PC-9 (cell line): ENCODE results near the gene AMPD2. TPM values are rescaled to one million over a fixed set of nuclear protein-coding genes. Genes with fewer than 3 reads are reported as not detected.

Experiments
- BruUV-seq: library from RNA; stranded (reverse); fragments of 400-500 nt; replicated peaks from 2 replicates; lab custom pipeline; 2021; lab: Mats Ljungman, UMichigan
- CTCF ChIA-PET: fragments of 300-600 bp; sonication (Branson Sonifier 250); formaldehyde crosslinking; loops from one replicate; lab custom pipeline; 2022; ENCODE audit warnings: antibody characterized with exemption; lab: Charles Lee
- POLR2A ChIA-PET: fragments of 300-600 bp; sonication (Branson Sonifier 250); formaldehyde crosslinking; loops from one replicate; lab custom pipeline; 2022; ENCODE audit warnings: antibody characterized with exemption; ENCODE audit not compliant: unreplicated experiment; lab: Charles Lee
- DNase-seq, 2 experiments: peaks; one replicate each; pipeline versions ENCODE4 v3.0.0 to v3.0.0-alpha.2; 2015 to 2022; ENCODE audit warnings: mixed read lengths in 1 of 2
- H2AFZ ChIP-seq: fragments of 200-600 bp; sonication (generic); 2 replicates; pipeline ENCODE4 v1.8.1; 2017; ENCODE audit warnings: antibody characterized with exemption
- H3F3A ChIP-seq: fragments of 200-600 bp; sonication (generic); 2 replicates; pipeline ENCODE4 v1.8.1; 2017; ENCODE audit warnings: antibody characterized with exemption, mild to moderate bottlenecking, low read depth; ENCODE audit not compliant: insufficient read depth
- H3K27ac ChIP-seq: fragments of 200-600 bp; sonication (generic); 2 replicates; pipeline ENCODE4 v1.6.1; 2016; ENCODE audit warnings: mixed run types
- H3K27me3 ChIP-seq: fragments of 200-600 bp; sonication (generic); 2 replicates; pipeline ENCODE4 v1.6.1; 2016; ENCODE audit warnings: low read depth, mixed run types; ENCODE audit not compliant: insufficient read depth
- H3K36me3 ChIP-seq: fragments of 200-600 bp; sonication (generic); 2 replicates; pipeline ENCODE4 v1.6.1; 2016; ENCODE audit warnings: low read depth, mixed run types
- H3K4me1 ChIP-seq: fragments of 200-600 bp; sonication (generic); replicated peaks from 2 replicates; pipeline ENCODE4 v1.6.1; 2016; ENCODE audit warnings: mixed run types; ENCODE audit not compliant: insufficient read depth
- H3K4me2 ChIP-seq: fragments of 200-600 bp; sonication (generic); 2 replicates; pipeline ENCODE4 v1.6.1; 2017; ENCODE audit warnings: mixed run types
- H3K4me3 ChIP-seq: fragments of 200-600 bp; sonication (generic); 2 replicates; pipeline ENCODE4 v1.6.1; 2016; ENCODE audit warnings: mixed run types
- H3K79me2 ChIP-seq: fragments of 200-600 bp; sonication (generic); 2 replicates; pipeline ENCODE4 v1.6.1; 2017; ENCODE audit warnings: low read depth, mixed run types
- H3K9me2 ChIP-seq: fragments of 200-600 bp; sonication (generic); 2 replicates; pipeline ENCODE4 v1.8.1; 2017; ENCODE audit warnings: mild to moderate bottlenecking; ENCODE audit not compliant: insufficient read depth
- H3K9me3 ChIP-seq: fragments of 200-600 bp; sonication (generic); 2 replicates; pipeline ENCODE4 v1.8.1; 2016; ENCODE audit warnings: low read depth; ENCODE audit not compliant: insufficient read depth
- H4K20me1 ChIP-seq: fragments of 200-600 bp; sonication (generic); 2 replicates; pipeline ENCODE4 v1.8.1; 2017; ENCODE audit not compliant: insufficient read depth
- CTCF ChIP-seq: fragments of 200-600 bp; sonication (generic); conservative IDR thresholded peaks from 2 replicates; pipeline ENCODE4 v1.6.1; 2017; ENCODE audit warnings: mixed run types, antibody characterized with exemption, mild to moderate bottlenecking, moderate library complexity
- EZH2 ChIP-seq: fragments of 200-600 bp; sonication (generic); IDR thresholded peaks from 2 replicates; pipeline ENCODE4 v1.8.0; 2017; ENCODE audit warnings: antibody characterized with exemption, low read depth
- intact Hi-C: fragments of 100-400 bp; cut with micrococcal nuclease; formaldehyde crosslinking; loops from one replicate; pipeline ENCODE4 v1.10.0; 2022; ENCODE audit not compliant: unreplicated experiment
- total RNA-seq: library from RNA; stranded (reverse); gene quantifications from 2 replicates; pipeline ENCODE4 v1.2.3, GENCODE V29; 2021

AMPD2 gene
- total RNA-seq, 1 experiment from 2014 or later, result 66.7 TPM

- POLR2A ChIA-PET, result no interaction called here
These were observed 22.2 kb downstream of the AMPD2 start for GRCh38 chr1:109641861-109642260.

GRCh38 chr1:109642626-109643025 lies 23.0 kb downstream of the AMPD2 start:
- no peak overlapping the region for H2AFZ ChIP-seq
- no peak overlapping the region for H3K27ac ChIP-seq
- intact Hi-C loops, result loop anchor here (2.0 to 5.0 kb wide), 4 partner anchors 96 to 370 kb away; partner anchors contain the start of gene AHCYL1
- BruUV-seq, result no TSS peak
- H3K9me3 ChIP-seq, result no peaks in the 10 kb centered on the region
- no peak for TF ChIP-seq EZH2
- no peak for TF ChIP-seq CTCF
- DNase-seq, result no peak
- peaks cover 10% of the 10 kb centered on the region for H3K4me1 ChIP-seq
- H3K9me2 ChIP-seq, result no peaks in the 10 kb centered on the region
- peak overlapping the region; percentile 76; the same call in 1 of the 2 replicates for H3K4me2 ChIP-seq
- no peaks in the 10 kb centered on the region for H3K79me2 ChIP-seq
- H3K27me3 ChIP-seq, result no peaks in the 10 kb centered on the region
- ChIA-PET CTCF (interaction anchor here (0.7 to 1.0 kb wide), 2 partner anchors 99 to 132 kb away, joined by 3 to 6 read pairs; no protein-coding TSS in a partner anchor), POLR2A (interaction anchor here (0.5 kb wide), 1 partner anchor 140 kb away, joined by 3 read pairs; no protein-coding TSS in a partner anchor)
- H4K20me1 ChIP-seq, result no peaks in the 10 kb centered on the region
- H3F3A ChIP-seq, result no peaks in the 10 kb centered on the region
- H3K36me3 ChIP-seq, result no peaks in the 10 kb centered on the region
- no peak overlapping the region for H3K4me3 ChIP-seq

More at GRCh38 chr1:109641861-109642260, 22.2 kb downstream of the AMPD2 start:
- DNase-seq, result no peak
- Histone ChIP-seq H3K27me3 (no peaks in the 10 kb centered on the region), H3K4me3 (no peak overlapping the region), H3K9me2 (no peaks in the 10 kb centered on the region), H2AFZ (no peak overlapping the region), H3K27ac (no peak overlapping the region), H3K9me3 (no peaks in the 10 kb centered on the region), H3K4me1 (peaks cover 12% of the 10 kb centered on the region), H3F3A (no peaks in the 10 kb centered on the region), H4K20me1 (no peaks in the 10 kb centered on the region), H3K36me3 (no peaks in the 10 kb centered on the region), H3K79me2 (no peaks in the 10 kb centered on the region), H3K4me2 (no peak overlapping the region)
- no TSS peak for BruUV-seq
- CTCF ChIA-PET, result interaction anchor here (0.9 to 3.9 kb wide), 3 partner anchors 28 to 132 kb away, joined by 3 to 48 read pairs (median 22); no protein-coding TSS in a partner anchor
- TF ChIP-seq CTCF (no peak), EZH2 (no peak)
- intact Hi-C loops, result loop anchor here (2.0 to 5.0 kb wide), 4 partner anchors 95 to 370 kb away; partner anchors contain the start of gene AHCYL1

DNA sequence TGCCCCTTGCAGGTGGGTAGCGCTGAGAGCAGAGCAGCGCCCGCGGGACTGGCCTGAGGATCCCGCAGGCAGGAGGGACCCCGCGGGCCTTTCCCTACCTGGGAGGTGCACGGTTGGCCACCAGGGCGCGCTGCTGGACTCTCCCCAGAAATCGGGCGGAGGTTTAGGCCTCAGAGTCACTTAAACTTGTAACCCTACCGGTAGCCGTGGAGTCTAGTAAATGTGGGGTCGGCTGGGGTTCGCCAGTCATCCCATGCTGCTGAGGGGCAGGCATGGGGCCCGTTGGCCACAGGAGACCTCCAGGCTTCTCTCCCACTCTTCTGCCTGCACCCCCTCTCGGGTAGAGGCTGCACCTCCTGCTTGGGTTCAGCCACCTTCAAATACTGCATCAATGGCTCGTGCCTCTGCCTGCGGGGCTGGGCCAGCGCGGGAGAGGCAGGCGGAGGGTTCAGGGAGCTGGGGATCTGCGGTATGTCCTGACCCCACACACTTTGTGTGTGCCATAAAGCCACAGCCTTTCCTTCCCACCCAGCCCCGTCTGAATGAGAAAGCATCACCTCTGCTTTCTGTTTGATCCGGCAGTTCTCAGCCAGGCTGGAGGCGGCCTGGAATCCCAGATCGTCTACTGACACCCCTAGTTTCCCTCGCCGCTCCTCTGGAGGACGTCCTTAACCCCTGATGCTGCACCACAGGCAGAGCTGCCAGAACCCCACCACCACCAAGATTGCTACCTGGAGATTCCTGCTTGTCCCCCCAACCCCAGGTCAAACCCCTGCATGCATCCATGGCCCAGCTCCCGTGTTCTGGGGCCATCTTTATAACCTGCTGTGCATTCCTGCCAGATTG lies 24.0 kb downstream of the AMPD2 start:
- intact Hi-C loops, result loop anchor here (2.0 to 5.0 kb wide), 4 partner anchors 97 to 369 kb away; partner anchors contain the start of gene AHCYL1
- CTCF ChIA-PET, result interaction anchor here (0.7 to 1.0 kb wide), 2 partner anchors 98 to 131 kb away, joined by 3 to 6 read pairs; no protein-coding TSS in a partner anchor

More for the DNA sequence above, 24.0 kb downstream of the AMPD2 start:
- Histone ChIP-seq H3K79me2 (no peaks in the 10 kb centered on the region), H3K4me2 (peak overlapping the region; percentile 76), H3K4me3 (peak overlapping the region; percentile 38; the same call in 1 of the 2 replicates), H3K9me2 (no peaks in the 10 kb centered on the region), H3K9me3 (no peaks in the 10 kb centered on the region), H3K4me1 (peaks cover 10% of the 10 kb centered on the region), H3K27me3 (no peaks in the 10 kb centered on the region), H3K36me3 (no peaks in the 10 kb centered on the region), H2AFZ (peak overlapping the region; percentile 83), H4K20me1 (no peaks in the 10 kb centered on the region), H3F3A (no peaks in the 10 kb centered on the region), H3K27ac (no peak overlapping the region)
- TF ChIP-seq EZH2 (no peak), CTCF (peak; percentile 96)
- POLR2A ChIA-PET, result no interaction called here
- no TSS peak for BruUV-seq
- DNase-seq, result peak; percentile 78 to 85
